Inflammatory macrophage (primary cell): ENCODE data around the gene PPY.
A peak's percentile ranks its signal among the peaks of the same experiment; 100 is the strongest.
"Not testable (repeated sequence)": the region's sequence is repeated elsewhere in the genome, so short reads cannot be mapped to it uniquely, and the experiment has no call there.

Source experiments
- DNase-seq, 2 donors: peaks; one replicate each; pipeline ENCODE4 v3.0.0-alpha.2; 2020 to 2022

PPY gene

DNA sequence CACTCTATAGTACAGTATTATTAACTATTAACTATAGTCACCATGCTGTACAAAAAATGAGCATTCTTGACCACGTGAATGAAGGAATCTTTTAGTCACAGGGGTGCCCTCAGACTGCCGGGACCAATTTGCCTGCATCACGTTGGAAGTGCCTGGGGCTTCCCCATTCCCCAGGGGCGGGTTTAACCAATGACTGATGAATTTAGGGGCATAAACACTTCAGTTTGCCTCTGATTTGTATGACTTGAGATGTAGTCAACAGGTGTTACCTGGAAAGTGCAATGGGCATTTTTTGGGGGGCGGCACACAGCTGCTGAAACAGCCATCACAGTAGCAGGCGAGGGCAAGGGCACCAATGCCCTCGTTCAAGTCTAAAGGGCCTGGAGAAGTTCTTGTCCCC lies 20.2 kb upstream of the PPY start:
- DNase-seq = no peak

DNA sequence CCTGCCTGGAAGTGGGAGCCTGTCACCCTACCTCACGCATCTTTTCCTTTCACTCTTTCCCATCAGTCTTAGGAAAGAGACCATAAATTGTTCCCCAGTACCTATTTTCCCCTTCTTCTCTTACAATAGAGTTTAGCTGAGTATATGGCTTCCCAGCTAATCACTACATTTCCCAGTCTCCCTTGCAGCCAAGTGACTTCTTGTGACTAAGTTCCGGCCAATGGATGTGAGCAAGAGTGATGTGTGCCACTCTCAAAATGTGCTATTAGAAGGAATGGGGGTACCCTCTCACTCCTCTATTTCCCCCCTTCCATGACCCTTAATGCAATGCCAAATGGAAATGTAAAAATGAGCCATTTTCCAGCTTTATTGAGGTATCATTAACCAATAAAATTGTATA lies 19.7 kb upstream of the PPY start:
- DNase-seq = no peak

DNA sequence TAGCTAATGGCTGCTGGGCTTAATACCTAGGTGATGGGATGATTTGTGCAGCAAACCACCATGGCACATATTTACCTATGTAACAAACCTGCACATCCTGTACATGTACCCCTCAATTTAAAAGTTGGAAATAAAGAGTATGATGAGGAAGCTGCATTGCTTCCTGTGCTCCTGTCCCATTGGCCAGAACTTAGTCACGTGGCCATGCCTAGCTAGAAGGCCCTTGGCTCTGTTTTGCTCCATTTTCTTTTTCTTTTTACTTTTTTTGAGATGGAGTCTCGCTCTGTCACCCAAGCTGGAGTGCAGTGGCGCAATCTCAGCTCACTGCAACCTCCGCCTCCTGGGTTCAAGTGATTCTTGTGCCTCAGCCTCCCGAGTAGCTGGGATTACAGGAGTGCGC lies 19.0 kb upstream of the PPY start:
- not testable (repeated sequence) for DNase-seq

DNA sequence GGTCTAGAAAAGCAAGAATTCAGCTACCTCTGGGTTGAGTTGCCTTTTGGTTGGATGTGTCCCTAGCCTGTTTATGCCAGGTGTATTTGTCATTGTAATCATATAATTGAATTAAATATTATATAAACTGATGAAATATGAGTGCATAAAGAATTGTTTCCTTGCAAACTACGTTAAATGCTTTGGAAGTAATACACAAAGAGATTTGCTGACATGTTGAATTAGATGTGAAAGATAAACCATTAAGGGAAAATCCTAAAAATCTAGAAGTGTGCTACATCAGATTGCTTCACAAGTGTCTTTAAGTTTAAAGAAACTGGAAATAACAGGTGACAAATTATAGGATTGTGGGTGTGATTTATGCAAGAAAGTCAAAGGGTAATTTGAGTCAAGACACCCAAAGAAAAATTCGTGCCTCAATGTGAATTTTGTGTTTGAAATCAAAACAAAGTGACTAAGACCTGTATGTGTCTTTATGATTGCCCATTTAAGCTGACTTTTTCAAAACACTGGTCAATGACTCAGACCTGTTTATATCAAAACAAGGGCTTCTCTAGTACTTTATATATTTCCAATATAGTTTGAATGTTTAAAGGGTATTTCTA lies 16.6 kb upstream of the PPY start:
- DNase-seq = no peak

DNA sequence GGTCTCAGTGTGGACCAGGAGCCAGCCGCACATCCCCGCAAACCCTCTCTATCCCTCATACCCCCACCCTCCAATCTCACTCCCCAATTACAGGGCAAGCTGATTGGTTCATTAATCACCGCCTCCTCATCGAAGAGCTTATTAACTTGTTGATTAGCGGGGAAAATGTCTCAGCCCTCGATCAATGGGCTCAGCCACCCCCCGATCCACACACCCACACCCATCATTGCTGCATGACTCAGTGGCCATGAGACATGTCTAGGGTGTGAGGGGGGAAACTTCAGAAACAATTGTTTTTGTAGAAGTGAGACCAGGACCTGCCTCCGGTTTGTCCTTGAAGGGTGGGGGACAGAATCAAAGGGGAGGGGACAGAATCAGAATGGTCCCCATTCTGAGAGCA lies 13.9 kb upstream of the PPY start:
- DNase-seq = no peak

DNA sequence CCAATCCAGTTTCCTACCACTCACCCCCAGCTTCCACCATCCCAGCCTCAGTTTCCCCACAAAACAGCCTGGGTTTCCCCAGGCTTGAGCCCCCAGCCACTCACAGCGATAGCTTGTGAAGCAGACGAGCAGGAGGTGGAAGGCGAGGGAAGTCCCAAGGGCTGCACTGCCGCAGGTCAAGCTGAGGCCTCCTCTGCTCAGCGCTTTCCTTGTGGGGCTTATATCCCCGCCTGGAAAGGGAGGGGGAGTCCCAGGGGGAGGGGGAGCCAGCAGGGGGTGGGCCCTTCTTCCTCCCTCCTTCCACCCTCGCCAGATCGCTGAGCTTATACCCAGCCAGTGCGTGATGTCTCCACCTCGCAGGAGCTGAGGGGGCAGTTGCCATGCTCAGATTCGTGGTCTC lies 11.5 kb upstream of the PPY start, which contains the start of gene PYY:
TSS of gene PYY (minus strand) at position 195 of the 400 bp plus-strand sequence. CDS start 457 bp downstream, outside the sequence.
- no peak for DNase-seq

DNA sequence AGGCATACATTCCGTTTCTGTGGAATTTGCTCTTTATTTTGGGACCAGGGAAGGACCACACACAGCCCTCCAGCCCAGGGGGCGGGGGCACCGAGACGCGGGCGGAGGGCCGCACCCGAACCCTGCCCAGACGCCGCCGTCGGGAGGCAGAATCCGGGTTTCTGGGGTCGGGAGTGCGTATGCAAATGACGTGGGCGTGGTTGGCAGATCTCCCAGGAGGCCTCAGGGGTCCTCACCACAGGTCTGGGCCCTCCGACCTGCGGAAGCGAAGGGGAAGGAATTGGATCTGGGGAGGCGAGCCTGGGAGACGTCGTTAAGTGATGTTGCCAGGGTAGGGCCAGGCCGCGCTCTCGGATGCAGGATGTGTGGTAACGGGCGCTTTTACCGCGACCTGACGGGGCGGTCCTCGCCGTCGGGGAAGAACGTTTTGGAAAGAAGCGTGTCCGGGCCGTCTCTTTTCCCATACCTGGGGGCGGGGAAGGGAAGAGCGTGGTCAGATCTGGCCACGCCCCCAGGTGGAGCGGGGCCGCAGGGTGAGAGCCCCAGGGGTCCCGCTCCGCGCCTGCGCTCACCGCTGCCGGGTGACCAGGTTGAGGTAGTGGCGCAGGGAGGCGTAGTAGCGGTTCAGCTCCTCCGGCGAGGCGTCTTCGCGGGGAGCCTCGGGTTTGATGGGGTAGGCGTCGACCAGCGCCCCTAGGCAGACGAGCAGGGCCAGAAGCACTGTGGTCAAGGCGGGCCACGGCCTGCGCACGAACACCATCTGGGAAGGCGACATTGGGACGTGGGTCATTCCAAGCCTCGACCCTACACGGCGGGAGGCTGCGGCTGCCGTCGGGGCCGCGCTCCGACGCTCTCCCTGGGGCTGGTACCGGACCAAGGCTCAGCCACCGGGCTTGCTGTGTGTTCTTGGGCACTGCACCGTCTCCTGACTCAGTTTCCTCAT lies 10.7 kb upstream of the PPY start:
- DNase-seq = no peak

DNA sequence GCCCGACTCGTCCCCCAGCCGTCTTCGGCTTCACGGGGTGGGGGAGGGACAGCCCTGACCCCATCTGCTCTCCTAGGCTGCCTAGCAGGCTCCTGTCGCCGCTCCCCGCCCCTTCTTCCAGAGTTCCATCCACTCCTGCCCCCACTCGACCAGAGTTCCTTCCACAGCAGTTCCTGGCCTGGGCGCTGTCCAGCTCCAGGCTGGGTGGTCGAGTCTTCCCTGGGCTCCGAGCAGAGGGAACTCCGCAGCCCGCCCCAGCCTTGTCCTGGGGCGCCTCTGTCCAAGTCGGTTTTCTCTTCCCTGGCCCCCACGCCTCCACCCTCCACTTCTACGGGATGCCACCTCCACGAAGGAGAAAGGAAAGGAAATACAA lies 10.1 kb upstream of the PPY start:
- no peak for DNase-seq

DNA sequence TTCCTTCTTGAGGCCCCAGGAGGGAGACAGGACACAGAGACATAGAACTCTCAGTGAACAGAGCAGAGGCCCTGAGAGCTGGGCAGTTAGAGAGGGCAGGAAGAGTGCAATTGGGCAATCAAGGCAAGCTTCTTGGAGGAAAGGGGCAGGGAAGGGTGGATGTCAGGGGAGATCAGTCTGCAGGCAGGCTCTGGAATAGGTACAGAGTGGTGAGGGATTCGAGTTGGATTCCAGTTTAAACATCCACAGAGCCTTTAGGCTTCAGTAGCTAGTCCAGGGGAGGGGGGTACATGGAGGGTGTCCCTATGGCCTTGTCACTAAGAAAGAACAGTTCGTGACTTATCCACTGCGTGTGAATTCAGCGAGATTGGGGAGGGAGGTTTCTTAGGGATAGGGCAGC lies 9.5 kb upstream of the PPY start:
- no peak for DNase-seq

DNA sequence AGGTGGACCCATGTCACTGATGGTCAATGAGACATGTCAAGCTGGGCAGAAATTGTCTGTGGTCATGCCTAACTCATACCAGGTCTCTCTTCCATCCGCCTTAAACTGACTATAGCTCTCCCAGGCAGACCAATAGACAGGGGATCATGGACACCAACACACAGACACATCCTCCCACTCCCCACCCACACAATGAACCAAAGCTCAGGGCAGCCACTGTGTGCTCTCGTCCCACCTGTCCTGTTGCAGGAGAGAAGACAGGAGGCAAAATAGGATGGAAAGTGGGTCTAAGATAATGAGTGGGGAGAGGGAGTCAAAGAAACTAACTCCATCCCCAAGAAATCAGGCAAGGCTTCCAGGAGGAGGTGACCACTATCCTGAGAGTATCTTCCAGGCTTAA lies 8.3 kb upstream of the PPY start:
- no peak for DNase-seq

DNA sequence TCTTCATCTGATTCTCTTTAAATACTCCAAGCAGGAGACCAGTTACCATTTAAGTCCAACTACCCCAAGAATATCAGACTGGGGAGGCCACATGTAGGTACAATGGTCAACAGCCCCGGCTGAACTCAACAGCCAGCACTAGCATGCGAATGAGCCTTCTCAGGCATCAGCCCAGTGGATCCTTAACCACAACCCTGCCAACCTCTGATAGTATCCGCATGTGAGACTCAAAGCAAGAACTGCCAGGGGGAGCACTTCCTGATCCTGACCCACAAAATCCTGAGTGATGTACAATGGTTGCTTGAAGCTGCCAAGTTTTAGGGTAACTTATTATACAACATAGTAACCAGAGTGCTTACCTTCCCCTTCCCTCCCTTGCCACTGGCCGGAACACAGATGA lies 7.5 kb upstream of the PPY start:
- no peak for DNase-seq

DNA sequence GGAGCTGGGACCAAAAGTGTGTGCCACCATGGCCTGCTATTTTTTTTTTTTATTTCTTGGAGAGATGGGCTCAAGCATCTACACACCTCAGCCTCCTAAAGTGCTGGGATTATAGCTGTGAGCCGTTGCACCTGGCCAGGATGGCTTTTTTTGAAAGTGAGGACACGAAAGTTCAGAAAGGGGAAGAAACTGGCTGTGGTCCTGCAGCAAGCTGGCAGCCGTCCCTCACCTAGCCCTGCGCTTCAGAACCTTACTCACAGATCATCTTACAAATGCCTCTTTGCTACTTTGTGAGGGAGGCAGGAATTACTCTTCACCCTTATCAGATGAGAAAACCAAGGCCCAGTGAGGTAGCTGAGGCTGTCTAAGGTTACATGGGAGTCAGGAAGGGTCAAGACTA lies 4.5 kb upstream of the PPY start:
- no peak for DNase-seq

DNA sequence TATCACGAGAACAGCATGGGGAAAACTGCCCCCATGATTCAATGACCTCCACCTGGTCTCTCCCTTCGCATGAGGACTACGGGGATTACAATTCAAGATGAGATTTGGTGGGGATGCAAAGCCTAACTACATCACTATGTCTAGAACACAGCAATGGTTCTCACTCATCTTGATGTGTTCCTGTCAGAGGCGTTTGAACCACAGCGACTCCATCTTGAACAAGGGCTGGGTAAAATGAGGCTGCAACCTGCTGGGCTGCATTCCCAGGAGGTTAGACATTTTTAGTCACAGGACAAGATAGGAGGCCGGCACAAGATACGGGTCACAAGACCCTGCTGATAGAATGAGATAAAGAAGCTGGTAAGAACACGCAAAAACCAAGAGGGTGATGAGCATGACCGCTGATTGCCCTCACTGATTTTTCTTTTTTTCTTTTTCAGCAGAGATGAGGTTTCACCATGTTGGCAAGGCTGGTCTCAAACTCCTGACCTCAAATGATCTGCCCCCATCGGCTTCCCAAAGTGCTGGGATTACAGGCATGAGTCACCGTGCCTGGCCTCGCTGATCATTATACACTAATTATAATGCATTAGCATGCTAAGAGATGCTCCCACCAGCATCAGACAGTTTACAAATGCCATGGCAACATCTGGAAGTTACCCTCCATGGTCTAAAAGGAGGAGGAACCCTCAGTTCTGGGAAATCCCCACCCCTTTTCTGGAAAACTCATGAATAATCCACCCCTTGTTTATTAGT lies 3.0 kb upstream of the PPY start:
- no peak for DNase-seq

DNA sequence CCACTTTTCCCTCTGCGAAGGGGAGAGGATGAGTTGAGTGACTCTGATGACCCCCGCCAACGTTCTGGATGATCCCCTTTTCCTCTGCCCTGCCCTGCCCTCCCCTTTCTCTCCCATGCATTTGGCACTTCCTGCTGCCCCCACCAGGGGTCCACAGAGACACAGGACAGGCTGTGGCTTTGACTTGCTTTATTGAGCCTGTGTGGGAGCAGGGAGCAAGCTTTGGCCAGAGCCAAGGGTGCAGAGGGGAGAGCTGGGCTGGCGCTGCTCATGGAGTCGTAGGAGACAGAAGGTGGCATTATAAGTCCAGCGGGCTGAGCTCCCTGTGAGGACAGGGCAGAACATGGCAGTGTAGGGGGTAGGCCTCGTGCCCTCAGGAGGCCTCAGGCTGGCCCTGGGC lies 1.6 kb downstream of the PPY start:
- DNase-seq = peak in 1 of 2 donors; percentile 13

DNA sequence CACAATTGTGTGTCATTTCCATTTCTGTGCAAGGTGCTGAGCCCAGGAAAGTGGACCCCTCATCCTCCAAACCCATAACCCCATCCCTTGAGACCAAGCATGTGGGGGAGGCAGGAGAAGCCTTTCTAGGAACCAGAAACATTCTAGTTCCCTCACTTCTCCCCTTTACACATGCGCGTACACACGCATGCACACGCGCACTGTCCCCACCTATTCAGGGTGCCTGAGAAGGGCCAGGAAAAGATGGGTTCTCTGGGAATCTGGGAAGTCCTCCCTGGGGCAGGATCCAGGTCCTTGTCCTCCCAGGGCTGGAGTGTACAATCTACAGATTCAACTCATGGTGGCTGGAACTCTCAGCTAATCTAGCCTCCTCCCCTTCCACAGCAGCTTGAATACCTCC lies 2.4 kb downstream of the PPY start:
- DNase-seq = no peak

DNA sequence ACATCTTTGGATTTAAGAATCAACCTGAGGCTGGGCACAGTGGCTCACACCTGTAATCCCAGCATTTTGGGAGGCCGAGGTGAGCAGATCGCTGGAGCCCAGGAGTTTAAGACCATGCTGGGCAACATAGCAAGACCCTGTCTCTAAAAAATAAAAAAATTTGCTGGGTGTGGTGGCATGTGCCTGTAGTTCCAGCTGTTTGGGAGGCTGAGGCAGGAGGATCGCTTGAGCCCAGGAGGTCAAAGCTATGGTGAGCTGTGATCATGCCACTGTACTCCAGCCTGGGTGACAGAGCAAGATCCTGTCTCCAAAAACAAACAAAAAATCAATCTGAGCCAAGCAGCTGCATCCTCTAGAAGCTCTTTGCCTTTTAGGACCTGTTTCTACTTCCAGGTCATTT lies 2.8 kb downstream of the PPY start:
- DNase-seq = not testable (repeated sequence)

DNA sequence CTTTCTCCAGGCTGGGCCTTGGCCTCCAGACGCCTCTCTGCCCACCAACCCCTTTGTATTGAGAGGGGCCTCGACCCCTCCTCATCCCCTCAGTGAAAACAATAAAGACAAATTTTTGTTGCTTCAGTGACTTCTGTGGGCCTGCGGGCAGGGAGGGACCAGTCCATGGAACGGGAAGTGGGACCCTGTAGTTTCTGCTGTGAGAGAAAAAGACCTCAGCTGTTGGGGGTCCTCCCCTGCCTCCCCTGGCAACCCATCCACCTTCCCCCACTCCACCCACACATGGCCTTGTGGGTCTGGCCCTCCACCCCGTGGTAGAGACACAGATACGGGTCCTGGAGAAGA lies 3.5 kb downstream of the PPY start:
- DNase-seq = no peak

DNA sequence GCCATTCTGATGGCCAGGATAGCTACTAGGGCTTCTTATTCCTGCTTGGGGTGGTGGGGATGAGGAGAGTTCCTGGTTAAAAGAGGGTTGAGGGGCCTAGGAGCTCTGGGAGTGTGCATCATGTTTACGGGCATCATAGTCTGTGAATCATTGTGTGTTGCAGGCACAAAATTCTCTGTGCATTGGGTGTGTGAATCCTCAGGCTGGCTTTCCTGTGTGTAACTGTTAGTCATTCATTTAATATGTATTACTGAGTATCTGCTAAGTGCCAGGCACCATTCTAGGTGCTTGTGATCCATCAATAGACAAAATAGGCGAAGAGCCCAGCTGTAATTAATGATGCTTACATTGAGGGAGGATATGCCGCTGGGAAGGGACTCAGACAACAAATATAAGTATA lies 5.8 kb downstream of the PPY start:
- no peak for DNase-seq

DNA sequence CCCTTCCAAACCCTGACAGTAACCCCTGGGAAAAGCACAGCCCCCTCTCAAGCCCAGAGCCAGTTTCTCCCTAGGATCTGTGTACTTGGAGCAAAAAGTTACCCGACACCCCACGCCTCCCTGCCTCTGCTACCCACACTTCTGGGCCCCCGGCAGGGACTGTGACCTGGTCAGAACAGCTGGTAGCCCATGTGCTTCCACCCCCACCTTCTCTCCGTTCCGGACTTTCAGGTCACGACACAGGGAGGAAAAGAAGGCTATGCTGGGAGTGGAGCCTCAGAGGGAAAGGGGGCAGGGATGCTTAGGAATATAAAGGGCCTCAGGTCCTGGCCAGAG lies 6.4 kb downstream of the PPY start:
- DNase-seq = no peak

DNA sequence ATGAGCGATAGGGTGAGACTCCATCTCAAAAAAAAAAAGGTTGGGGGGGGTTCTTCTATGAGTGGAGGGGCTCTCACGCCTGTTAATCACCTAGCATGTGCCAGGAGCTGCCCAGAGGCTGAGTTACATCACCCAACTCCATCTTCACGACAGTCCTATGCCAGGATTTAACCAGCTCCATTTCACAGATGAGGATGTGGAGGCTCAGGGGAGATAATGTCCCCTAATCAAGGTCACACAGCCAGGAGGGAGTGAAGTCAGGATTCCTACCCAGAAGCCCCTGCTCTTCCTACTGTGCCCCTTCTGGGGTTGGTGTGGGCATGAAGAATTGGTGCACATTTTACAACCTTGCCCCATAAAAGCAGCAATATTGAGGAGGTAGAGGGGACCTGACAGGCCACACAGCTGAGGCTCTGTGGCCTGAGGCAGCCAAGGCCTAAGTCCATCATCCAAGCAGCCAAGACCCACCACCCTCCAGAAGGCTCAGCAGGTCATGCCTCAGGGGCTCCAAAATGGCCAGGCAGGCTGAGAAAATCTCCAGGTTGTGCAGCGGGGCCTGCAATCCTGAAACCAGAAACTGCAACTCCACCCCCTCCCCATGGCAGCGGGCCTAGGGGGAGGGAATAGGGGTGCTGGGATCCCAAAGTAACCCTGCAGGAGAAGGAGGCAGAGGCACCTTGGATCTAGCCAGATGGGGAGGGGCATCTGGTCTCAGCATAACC lies 6.9 kb downstream of the PPY start:
- DNase-seq = no peak

DNA sequence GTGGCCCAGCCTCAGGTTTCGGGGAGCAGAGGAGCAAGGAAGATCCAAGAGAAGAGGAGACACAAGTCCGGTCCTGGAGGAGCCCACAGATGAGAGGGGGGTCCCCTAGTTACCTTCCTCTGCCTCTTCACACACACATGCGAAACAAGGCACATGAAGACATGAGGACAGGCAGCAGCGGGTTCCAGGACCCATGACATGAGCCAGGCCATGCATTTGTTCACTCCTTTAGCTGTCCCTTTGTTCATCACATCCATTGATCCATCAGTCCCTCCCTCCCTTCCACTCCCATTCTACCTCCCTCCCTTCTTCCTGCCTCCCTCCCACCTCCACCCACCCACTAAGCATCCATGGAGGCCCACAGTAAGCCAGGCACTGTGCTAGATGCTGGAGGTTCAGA lies 9.4 kb downstream of the PPY start:
- no peak for DNase-seq

DNA sequence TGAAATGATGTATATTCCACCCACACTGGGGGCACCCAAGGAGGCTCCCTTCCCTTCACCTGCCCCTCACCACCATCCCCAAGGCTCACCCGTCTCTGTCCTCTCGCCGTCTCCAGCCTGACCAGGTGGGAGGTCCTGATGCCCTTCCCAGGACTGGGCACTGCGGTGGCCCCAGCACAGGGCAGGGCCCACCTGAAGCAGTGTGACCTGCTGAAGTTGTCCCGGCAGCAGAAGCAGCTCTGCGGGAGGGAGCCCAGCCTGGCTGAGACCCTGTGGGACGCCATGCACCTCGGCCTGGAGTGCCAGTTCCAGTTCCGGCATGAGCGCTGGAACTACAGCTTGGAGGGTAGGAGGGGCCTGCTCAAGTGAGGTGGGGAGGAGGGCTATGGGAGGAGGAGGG lies 9.9 kb downstream of the PPY start:
- no peak for DNase-seq

DNA sequence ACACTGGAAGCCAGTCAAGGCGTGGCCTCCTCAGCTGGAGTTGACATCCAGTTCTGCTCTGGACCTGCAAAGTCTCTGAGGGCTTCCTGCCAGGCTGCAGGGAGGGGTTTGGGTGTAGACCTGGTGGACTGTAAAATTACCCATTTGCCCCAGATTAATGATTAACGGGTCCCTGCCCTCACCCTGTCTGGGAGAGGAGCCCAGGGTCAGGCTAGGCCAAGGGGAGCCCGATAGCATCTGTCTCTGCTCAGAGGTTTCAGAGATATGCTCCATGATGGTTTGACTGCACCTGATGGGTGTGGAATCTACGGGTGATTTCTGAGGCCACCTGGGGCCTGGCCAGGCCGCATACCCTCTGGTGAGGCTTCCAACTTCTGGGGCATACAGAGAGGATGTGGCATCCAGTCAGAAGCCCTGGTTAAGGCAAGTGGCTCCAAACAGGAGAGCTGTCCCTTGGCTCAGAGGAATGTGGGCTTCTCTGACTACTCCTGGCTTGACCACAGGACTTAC lies 11.2 kb downstream of the PPY start:
- DNase-seq = no peak
